Esophagus muscularis mucosa (tissue), 4 donors: ENCODE measurements around the gene TNP1. TPM values are rescaled to one million over a fixed set of nuclear protein-coding genes. Genes with fewer than 3 reads are reported as not detected.

Experiments used
- DNase-seq: peaks from one replicate; pipeline ENCODE4 v3.0.0-alpha.2; 2017; ENCODE audit errors: extremely low spot score
- H3K27ac ChIP-seq, 4 donors: fragments of 200-600 bp; sonication (generic); replicated peaks in 1 of 4; 1 replicate in 3 of 4; 2 replicates in 1 of 4; pipeline ENCODE4 v1.5.1; 2016 to 2019; ENCODE audit warnings: mild to moderate bottlenecking in 1 of 4
- H3K27me3 ChIP-seq, 4 donors: fragments of 200-600 bp; sonication (generic); one replicate each; pipeline versions ENCODE4 v1.5.1 to v1.6.0; 2016 to 2019
- H3K36me3 ChIP-seq, 4 donors: fragments of 200-600 bp; sonication (generic); one replicate each; pipeline ENCODE4 v1.5.1; 2016 to 2019
- H3K4me1 ChIP-seq, 4 donors: fragments of 200-600 bp; sonication (generic); one replicate each; pipeline ENCODE4 v1.5.1; 2016 to 2019
- H3K4me3 ChIP-seq, 4 donors: fragments of 200-600 bp; sonication (generic); 1 replicate in 2 of 4; 2 replicates in 2 of 4; pipeline ENCODE4 v1.5.1; 2016 to 2019; ENCODE audit warnings: mild to moderate bottlenecking in 4 of 4, moderate library complexity in 1 of 4
- H3K9me3 ChIP-seq, 4 donors: fragments of 200-600 bp; sonication (generic); 1 replicate in 3 of 4; 2 replicates in 1 of 4; pipeline ENCODE4 v1.5.1; 2016 to 2019
- CTCF ChIP-seq, 3 experiments: fragments of 200-600 bp in 2 of 3; fragments of 450-650 bp in 1 of 3; sonication (generic) in 2 of 3; IDR thresholded peaks; one replicate each; pipeline ENCODE4 v1.5.1; 2017 to 2019; ENCODE audit warnings: antibody characterized with exemption in 3 of 3, mild to moderate bottlenecking in 2 of 3, moderate library complexity in 1 of 3
- EP300 ChIP-seq: sonication (generic); formaldehyde crosslinking; IDR thresholded peaks from one replicate; pipeline ENCODE4 v1.6.1; 2017; ENCODE audit warnings: antibody characterized with exemption
- POLR2A ChIP-seq: fragments of 450-650 bp; IDR thresholded peaks from one replicate; pipeline ENCODE4 v1.6.1; 2017; ENCODE audit warnings: antibody characterized with exemption, moderate library complexity, mild to moderate bottlenecking, low read depth
- POLR2AphosphoS5 ChIP-seq, 2 donors: sonication (generic); formaldehyde crosslinking; IDR thresholded peaks; one replicate each; pipeline ENCODE4 v1.6.1; 2017; ENCODE audit warnings: antibody characterized with exemption in 2 of 2
- WGBS: methylation state at CpG from one replicate; pipeline ENCODE4 v1.1.5; 2018; 5-methylcytosine and 5-hydroxymethylcytosine counted together
- intact Hi-C: fragments of 100-400 bp; cut with DNase I; formaldehyde crosslinking; loops from one replicate; pipeline ENCODE4 v1.15.1; 2023
- total RNA-seq, 4 donors: library from RNA; depleted of rRNA; stranded (reverse); fragments of >200 nt; gene quantifications; one replicate each; pipeline versions ENCODE4 v1.1.0 to v1.2.1, GENCODE V29; 2016

The TNP1 gene
- total RNA-seq, 4 donors from 2014 or later = not detected

GRCh38 chr2:216884347-216884746 lies 24.5 kb upstream of the TNP1 start:
- Histone ChIP-seq H3K4me3 (no peak overlapping the region), H3K27me3 (no peaks in the 10 kb centered on the region), H3K36me3 (no peaks in the 10 kb centered on the region), H3K9me3 (no peaks in the 10 kb centered on the region), H3K4me1 (peaks cover 2 to 8% (median 5%) of the 10 kb centered on the region in 4 donors), H3K27ac (no peak overlapping the region)
- no peak for TF ChIP-seq POLR2A
- no peak for TF ChIP-seq EP300
- TF ChIP-seq POLR2AphosphoS5 (IDR thresholded peaks at IDR 0.05) = no peak
- TF ChIP-seq CTCF (IDR thresholded peaks at IDR 0.05) = no peak
- no peak for DNase-seq
- intact Hi-C loops = no loop called here
- WGBS = 100% methylated on average over 2 of the region's 2 CpGs

GRCh38 chr2:216882876-216883275 lies 23.0 kb upstream of the TNP1 start:
- Histone ChIP-seq H3K36me3 (no peaks in the 10 kb centered on the region), H3K27me3 (no peaks in the 10 kb centered on the region), H3K9me3 (no peaks in the 10 kb centered on the region), H3K4me3 (no peak overlapping the region), H3K27ac (no peak overlapping the region), H3K4me1 (peaks cover 2 to 8% (median 5%) of the 10 kb centered on the region in 4 donors)
- DNase-seq = no peak
- TF ChIP-seq POLR2A (no peak), CTCF (IDR thresholded peaks at IDR 0.05) (no peak), POLR2AphosphoS5 (IDR thresholded peaks at IDR 0.05) (no peak), EP300 (no peak)
- over 99% methylated on average over 6 of the region's 6 CpGs for WGBS
- intact Hi-C loops = no loop called here

- no peak for TF ChIP-seq POLR2AphosphoS5 (IDR thresholded peaks at IDR 0.05)
- TF ChIP-seq CTCF (IDR thresholded peaks at IDR 0.05) = no peak
- no peak for TF ChIP-seq EP300
- TF ChIP-seq POLR2A = no peak
- intact Hi-C loops = no loop called here
- Histone ChIP-seq H3K4me1 (peaks cover 2 to 8% (median 5%) of the 10 kb centered on the region in 4 donors), H3K27me3 (no peaks in the 10 kb centered on the region), H3K4me3 (no peak overlapping the region), H3K36me3 (no peaks in the 10 kb centered on the region), H3K27ac (no peak overlapping the region), H3K9me3 (no peaks in the 10 kb centered on the region)
- no peak for DNase-seq
- WGBS = 87% methylated on average over 4 of the region's 4 CpGs
Observed at GRCh38 chr2:216881411-216881810, 21.5 kb upstream of the TNP1 start.

GRCh38 chr2:216880509-216881184 lies 20.8 kb upstream of the TNP1 start:
- Histone ChIP-seq H3K27me3 (no peaks in the 10 kb centered on the region), H3K36me3 (no peaks in the 10 kb centered on the region), H3K4me3 (no peak overlapping the region), H3K9me3 (no peaks in the 10 kb centered on the region), H3K27ac (no peak overlapping the region), H3K4me1 (peaks cover 2 to 8% (median 5%) of the 10 kb centered on the region in 4 donors)
- 78% methylated on average over 7 of the region's 7 CpGs for WGBS
- intact Hi-C loops = no loop called here
- TF ChIP-seq POLR2A = no peak
- TF ChIP-seq CTCF (IDR thresholded peaks at IDR 0.05) = no peak
- TF ChIP-seq EP300 = no peak
- no peak for TF ChIP-seq POLR2AphosphoS5 (IDR thresholded peaks at IDR 0.05)
- DNase-seq = no peak
